HFF-Myc (cell line): ENCODE data around the gene UBTFL1.
"Not testable (repeated sequence)": the region's sequence is repeated elsewhere in the genome, so short reads cannot be mapped to it uniquely, and the experiment has no call there.

Experiments used
- DNase-seq: peaks from one replicate; pipeline ENCODE4 v3.0.0-alpha.2; 2011; ENCODE audit warnings: low read depth; ENCODE audit errors: extremely low read depth
- H3K4me3 ChIP-seq: replicated peaks from 2 replicates; pipeline ENCODE4 v1.5.1; 2011; ENCODE audit warnings: low read depth, mild to moderate bottlenecking, control low read depth, low read length
- TF ChIP-seq, protein P1 (sequence below): IDR thresholded peaks from 2 replicates; pipeline ENCODE4 v1.5.1; 2012; ENCODE audit warnings: mild to moderate bottlenecking, low read depth, low read length, control low read depth; ENCODE audit errors: missing control alignments

Gene UBTFL1, protein sequence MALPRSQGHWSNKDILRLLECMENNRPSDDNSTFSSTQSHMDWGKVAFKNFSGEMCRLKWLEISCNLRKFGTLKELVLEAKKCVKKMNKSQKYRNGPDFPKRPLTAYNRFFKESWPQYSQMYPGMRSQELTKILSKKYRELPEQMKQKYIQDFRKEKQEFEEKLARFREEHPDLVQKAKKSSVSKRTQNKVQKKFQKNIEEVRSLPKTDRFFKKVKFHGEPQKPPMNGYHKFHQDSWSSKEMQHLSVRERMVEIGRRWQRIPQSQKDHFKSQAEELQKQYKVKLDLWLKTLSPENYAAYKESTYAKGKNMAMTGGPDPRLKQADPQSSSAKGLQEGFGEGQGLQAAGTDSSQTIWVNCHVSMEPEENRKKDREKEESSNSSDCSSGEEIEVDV

DNA sequence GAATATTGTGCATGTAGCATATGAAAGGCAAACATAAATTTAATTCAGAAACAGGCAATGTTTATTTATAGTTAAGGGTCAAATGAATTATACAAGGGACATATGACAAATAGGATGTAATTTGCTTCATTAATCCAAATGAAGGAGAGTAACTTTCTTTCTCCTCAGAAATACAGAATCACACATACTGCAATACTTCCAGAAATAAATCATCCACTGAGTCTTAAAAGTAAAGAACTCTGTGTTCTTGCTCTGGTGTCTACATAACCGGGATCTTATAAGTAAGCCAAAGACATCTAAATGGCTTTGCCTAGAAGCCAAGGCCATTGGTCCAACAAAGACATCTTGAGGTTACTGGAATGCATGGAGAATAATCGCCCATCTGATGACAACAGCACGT is at the start of gene UBTFL1:
Gene UBTFL1, plus strand, starts transcription at position 301 of the 400 bp plus-strand sequence. Its CDS starts 0 bp downstream, at position 301.
- not testable (repeated sequence) for H3K4me3 ChIP-seq, DNase-seq

DNA sequence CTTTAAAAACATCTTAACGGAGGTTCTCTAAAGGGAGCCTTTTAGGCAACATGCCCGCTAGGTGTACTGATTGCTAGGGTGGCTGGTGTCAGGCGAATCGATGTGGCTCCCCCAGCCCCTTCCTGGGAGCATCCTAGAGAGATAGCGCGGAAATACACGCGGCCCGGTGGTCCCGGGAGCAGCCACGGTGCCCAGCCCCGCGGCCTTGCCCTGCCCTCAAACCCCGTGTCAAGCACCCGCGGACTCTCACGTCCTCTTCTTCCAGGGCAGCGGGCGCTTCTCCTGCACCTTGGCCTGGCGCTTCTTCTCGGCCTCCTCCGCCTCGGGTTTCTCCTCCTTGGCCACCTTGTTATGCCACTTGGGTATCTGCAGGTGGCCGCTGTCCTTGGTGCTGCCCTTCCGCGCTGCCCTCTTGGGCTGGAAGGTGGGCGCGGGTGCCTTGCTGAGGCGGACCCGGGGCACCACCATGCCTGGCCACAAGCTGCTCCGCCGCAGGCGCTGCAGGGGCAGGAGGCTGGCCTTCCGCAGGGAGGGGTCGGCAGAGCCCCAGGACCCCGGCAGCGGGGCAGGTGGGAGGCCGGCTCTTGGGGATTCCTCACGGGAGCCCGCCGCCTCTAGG is 34.0 kb upstream of the UBTFL1 start:
- H3K4me3 ChIP-seq, DNase-seq: not testable (repeated sequence)

- DNase-seq, H3K4me3 ChIP-seq: not testable (repeated sequence)
Observed at GRCh38 chr11:90052311-90052710, 33.4 kb upstream of the UBTFL1 start.

DNA sequence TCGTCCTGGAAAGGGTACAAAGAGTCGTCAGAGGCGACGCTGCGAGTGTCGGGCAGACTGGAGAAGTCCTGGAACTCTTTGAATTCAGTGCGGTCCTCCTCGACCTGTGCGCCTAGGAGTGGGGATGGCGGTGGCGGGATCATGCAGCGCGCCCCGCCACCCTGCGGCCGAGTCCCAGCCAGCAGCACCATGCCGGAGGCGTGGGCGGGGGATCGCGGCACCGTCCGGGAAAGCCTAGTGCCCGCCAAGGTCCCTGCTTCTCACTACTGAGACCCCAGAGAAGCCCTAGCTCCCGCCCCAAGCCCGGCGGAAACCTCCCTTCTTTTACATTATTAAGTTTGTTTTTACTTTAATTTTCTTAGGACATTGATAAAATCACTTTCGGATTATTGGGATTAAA is 32.2 kb upstream of the UBTFL1 start:
- not testable (repeated sequence) for DNase-seq, H3K4me3 ChIP-seq

DNA sequence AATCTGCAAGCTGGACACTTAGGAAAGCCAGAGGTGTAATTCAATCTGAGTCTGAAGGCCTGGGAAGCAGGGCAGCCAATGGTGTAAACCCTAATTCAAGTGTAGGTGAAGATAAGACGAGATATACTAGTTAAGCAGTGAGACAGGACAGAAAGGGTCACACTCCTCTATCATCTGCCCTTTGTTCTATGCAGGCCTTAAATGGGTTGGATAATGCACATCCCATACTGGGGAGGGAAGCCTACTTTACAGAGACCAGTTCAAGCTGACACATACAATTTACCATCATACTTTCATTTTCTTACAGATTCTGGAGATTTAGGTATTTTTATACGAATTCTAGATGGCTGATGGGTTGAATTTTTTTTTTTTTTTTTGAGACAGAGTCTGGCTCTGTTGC is 3.0 kb downstream of the UBTFL1 start:
- H3K4me3 ChIP-seq, DNase-seq: not testable (repeated sequence)

GRCh38 chr11:90095230-90095924 is 9.6 kb downstream of the UBTFL1 start:
- DNase-seq, H3K4me3 ChIP-seq: not testable (repeated sequence)

DNA sequence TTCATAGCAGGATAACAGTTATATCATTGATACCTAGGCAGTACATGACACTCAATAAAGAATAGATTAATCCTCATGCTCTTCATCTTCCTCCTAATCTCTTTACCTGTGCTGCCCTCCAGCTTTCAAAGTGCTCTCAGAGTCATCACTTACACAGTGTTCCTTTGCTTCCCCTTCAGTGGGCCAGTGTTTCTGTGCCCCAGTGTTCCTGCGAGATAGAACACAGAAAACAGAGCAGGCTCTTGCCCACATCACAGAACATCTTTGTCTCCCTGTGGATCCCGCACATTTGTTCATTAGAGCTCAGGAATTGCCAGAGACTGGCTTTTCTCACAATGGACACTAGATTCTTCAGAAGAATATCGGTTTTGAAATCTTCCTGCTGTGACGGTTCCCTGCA is 12.5 kb downstream of the UBTFL1 start:
- H3K4me3 ChIP-seq, DNase-seq: not testable (repeated sequence)

DNA sequence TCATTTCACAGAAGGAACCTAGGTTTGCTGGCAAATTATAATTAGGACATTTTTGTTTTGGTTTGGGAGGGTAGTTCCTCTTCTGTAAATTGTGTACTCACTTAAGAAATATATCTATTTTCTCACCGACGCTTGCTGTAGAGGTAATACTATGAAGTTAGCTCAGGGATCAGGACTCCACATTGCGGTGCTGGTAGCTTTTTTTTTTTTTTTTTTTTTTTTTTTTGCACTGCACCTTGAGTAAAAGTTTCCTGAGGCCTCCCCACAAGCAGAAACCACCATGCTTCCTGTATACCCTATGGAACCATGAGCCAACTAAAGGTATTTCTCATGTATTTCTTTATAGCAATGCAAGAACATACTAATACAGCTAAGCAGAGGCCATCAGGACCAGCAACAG is 14.7 kb downstream of the UBTFL1 start:
- DNase-seq, result no peak
- H3K4me3 ChIP-seq, result no peak overlapping the region
- TF ChIP-seq, protein P1, sequence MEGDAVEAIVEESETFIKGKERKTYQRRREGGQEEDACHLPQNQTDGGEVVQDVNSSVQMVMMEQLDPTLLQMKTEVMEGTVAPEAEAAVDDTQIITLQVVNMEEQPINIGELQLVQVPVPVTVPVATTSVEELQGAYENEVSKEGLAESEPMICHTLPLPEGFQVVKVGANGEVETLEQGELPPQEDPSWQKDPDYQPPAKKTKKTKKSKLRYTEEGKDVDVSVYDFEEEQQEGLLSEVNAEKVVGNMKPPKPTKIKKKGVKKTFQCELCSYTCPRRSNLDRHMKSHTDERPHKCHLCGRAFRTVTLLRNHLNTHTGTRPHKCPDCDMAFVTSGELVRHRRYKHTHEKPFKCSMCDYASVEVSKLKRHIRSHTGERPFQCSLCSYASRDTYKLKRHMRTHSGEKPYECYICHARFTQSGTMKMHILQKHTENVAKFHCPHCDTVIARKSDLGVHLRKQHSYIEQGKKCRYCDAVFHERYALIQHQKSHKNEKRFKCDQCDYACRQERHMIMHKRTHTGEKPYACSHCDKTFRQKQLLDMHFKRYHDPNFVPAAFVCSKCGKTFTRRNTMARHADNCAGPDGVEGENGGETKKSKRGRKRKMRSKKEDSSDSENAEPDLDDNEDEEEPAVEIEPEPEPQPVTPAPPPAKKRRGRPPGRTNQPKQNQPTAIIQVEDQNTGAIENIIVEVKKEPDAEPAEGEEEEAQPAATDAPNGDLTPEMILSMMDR, result no peak

GRCh38 chr11:90113541-90113940 is 27.8 kb downstream of the UBTFL1 start:
- no peak for DNase-seq
- TF ChIP-seq, protein P1, result no peak
- H3K4me3 ChIP-seq, result no peak overlapping the region

DNA sequence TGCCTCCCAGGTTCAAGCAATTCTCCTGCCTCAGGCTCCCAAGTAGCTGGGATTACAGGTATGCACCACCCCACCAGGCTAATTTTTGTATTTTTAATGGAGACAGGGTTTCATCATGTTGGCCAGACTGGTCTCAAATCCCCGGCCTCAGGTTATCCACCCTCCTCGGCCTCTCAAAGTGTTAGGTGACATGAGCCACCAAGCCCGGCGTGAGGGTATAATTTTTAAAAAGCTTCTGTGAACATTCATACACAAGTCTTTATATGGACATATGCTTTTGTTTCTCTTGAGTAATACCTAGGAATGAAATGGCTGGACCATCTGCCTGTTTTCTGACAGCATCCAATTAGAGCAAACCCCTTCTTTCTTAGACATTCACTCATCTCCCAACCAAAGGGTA is 34.4 kb downstream of the UBTFL1 start:
- TF ChIP-seq, protein P1, result no peak
- no peak overlapping the region for H3K4me3 ChIP-seq
- DNase-seq, result no peak
